Stimulated activated CD4-positive, alpha-beta T cell treated with anti-CD3 and anti-CD28 coated beads, Interleukin-12 subunit alpha, Interleukin-12 subunit beta, amount 100 ng/mL, for 48 hours (primary cell): Measurements from ENCODE around the gene METRNL.

Experiments
- DNase-seq, 3 donors: peaks; one replicate each; pipeline ENCODE4 v3.0.0-alpha.2; 2020; ENCODE audit warnings: low read depth in 2 of 3, low spot score in 1 of 3

Gene METRNL

DNA sequence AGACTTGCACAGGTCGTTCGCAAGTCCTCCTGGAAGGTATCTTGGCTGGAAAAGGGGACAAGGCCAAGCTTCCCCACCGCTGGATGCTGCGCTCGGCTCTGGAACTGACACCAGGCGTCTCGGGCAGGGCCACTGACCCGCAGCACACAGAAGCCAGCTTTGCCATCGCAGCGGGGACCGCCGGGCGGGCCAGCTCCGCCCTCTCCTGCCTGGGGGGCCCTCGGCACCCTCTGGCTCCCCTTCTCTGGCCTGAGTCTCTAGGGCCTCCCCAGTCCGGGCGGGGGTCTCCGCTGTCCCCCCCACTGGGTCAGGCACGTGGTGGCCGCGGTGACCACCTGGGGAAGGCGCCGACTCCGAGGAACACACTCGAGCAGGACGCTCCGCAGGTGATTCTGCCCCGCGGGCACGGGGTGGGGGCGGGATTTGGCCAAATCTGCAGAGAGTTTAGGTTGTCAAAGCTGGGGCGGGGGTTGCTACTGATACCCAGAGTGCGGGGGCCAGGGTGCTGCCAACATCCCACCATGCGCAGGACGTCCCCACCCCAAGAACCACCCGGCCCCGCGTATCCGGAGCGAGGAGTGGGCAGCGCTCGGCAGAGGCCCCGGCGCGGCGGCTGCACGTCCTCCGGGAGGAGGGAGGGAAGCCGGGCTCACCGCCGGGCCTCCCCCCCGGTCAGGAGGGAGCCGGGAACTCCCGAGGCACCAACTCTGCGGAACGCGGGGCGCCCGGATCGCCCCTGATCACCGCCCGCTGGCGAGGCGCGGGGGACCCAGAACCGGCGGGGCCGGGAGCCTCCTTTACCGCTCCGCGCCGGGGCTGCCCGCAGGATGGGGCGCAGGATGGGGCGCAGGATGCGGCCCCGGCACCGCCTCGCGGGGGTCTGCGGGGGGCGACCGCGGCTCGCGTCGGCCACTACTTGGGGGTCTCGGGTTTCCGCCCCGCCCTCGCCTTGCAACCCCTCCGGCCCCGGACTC lies 744 bp upstream of the METRNL start:
- DNase-seq, result no peak

DNA sequence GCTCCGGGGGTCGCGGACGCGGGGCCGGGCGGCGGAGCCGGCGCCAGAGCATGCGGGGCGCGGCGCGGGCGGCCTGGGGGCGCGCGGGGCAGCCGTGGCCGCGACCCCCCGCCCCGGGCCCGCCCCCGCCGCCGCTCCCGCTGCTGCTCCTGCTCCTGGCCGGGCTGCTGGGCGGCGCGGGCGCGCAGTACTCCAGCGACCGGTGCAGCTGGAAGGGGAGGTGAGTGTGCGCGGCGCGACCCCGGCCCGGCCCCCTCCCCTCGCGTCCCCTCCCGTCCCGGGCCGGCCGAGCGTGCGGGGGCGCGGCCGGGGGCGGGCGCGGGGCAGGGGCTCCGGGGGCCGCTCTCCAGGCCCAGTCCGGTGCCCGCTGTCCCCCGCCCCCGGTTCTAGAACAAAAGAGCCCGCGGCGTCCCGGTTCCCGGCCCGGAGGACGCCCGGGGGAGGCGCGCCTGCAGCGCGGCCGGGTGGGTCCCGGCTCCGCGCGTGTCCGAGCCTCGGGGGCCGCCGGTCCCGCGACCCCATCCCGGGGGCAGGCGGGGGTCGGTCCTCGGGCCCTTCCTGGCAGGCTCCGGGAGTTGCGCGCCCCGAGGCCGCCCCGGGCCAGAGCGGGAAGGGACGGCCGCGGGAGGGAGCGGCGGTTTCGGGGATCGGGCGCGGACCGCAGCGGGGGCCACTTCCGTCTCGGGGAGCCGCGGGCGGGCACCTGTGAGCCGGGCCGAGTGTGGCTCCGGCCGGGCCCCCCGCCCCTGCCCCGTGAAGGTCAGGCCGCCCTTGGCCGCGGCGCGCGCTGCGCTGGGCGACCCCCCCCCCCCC lies 563 bp downstream of the METRNL start:
- no peak for DNase-seq

DNA sequence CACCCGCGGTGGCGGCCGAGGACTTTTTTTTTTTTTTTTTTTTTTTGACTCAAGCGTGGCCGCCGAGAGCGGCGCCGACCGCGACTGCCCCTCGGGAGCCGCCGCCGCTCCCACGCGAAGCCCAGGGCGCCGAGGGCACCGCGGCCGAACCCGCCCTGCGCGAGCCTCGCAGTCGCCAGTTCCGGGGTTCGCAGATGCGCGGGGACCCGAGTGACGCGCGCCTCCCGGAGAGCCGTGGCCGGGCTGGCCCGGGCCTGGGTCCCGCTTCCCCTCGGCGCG lies 1.1 kb downstream of the METRNL start:
- no peak for DNase-seq

DNA sequence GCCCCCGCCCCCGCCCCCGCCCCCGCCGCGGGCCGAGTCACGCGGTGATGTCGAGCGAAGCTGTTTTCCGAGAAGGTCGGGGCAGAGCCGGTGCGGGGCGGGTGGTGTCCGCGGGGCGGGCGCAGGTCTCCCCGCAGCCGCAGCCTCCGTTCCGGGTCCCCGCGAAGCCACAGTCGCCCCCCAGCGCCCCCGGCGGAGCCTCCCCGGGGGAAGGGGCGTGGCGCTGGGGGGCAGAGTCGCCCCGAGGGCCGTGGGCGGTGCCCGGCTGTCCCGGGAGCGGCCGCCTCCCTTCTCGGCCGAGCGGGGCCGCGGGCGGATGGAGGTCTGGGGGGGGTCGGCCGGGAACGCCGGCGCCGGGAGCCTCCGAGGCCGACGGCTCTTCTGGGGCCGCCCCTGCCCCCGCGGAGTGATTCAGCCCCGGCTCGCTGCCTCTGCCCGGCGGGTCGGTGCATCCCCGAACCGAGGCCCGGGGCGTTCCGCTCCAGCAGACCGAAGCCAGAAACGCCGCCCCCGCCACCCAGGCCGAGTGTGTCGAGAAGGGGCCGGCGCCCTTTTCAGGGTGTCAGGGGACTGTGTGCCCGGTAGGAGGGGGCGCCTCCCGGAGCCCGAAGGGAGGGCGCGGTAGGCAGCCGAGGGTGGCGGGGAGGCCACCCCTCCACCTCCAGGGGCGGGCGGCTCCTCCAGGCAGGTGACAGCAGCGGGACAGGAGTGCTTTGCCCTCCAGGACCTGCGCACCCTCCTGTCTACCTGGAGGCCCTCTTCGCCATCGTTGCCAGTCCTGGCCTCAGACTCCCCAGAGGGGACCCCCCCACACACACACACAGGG lies 1.7 kb downstream of the METRNL start:
- DNase-seq, result no peak

DNA sequence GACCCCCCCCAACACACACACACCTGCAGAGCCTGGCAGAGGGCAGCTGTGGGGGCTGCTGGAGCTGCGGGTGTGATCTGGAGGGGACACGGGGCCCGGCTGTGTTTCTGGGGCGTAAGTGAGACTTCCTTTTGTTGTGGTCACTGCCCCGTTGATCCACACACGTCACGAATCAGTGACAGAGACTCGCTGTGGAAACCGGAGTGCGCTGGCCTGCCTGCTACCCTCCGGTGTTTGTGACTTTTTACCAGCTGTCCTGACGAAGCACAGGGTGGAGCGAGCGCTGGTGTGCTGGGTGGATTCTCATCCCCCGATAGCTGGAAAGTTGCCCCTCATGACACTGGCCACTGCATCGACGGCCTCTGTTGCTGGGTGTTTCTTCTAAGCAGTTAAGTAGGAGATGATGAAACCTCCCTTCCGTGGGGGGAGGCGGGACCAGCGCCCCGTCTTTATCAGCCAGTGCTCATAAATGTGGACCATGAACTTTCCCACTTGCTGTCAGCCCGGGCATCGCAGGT lies 2.3 kb downstream of the METRNL start:
- no peak for DNase-seq

DNA sequence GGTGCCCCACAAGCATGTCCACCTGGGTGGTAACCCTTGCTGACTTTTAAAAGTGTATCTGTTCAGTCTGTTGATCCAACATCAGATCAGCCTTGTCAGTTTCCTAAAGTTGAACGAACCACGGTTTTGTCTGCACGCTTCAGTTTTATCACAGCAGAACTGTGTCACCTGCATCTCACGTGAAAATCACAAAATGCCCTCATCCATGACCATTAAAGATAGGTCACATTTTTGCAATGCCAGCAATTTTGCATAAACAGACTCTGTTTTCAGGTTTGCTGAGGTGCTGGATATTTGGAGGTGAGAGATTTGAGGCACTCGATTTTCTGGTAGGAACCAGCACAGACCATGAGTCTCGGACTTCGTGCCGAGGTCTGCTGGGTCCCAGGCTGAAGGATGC lies 3.0 kb downstream of the METRNL start:
- DNase-seq, result no peak

DNA sequence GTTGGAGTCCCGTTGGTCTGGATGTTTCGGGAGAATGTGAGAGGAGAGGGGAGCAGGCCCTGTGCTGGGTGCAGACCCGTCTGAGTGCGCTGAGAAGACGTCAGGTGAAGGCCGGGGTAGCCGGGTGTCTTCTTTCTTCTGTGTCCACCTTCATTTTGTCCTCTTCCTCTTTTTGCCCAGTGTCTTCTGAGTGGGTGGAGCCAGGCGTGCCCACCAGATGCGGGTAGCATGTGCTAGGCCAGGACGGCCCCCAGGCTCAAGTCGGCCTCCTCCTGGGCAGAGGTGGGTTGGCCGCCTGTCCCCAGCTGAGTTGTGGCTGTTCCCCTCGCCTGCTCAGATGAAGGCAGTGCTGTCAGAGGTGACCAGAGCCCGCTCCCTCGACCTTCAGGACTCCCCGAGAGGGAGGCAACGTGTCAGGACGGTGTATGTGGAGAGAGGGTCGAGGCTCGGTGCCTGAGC lies 3.5 kb downstream of the METRNL start:
- DNase-seq, result no peak

DNA sequence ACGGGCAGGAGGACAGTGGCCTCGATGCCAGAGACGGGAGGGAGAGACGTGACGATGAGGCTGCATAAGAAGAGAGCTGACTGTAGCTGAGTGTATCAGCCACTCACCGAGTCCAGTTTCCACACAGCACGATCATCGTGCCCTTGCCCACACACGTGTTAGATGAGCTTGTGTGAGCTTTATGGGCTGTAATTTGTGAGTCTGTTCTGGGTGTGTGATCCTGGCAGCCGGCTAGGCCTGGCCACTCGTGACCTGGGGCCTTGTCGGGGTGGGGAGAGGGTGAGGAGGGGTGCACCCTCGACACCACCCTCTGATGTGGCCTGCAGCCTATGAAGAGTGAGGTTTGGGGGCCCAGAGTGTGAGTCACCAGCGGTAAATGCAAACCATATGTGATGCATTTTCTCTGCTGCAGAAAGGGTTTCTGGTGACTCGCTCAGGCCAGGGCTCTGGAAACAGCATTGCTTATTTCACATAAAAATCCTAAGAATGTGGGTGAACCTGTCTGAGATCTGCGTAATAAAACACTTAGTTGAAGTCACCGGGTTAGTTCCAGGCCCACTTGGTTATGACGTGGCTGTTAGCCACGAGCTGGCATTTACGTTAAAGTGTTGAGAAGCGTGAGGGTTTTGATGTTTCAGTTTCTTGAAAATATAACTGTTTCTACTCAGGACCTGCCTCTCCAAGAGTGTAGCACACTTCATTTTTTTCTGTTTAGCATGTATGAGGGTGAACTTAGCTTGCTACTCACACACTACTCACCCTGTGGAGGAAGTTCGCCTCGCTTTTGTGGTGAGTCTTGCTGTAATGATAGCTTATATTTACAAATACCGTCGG lies 4.2 kb downstream of the METRNL start:
- peak; percentile 27 to 54 (median 28) for DNase-seq

DNA sequence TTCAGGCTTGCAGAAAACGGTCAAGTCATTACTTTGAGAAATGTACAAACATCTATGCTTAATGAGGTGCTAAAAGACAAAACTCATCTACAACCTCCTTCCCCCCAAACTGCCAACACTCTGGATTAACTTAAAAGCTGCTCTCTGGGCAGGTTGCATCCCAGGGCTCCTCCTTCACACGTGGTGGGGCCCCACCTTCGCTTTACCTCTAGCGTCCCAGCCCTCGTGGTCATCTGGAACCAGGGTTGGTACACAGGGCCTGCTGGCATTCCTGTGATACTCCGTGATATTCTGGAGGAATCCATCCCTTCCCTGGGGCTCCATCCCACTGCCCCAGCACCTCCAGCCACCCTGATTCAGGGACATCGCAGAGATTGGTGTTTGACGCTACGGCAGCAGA lies 4.8 kb downstream of the METRNL start:
- no peak for DNase-seq

DNA sequence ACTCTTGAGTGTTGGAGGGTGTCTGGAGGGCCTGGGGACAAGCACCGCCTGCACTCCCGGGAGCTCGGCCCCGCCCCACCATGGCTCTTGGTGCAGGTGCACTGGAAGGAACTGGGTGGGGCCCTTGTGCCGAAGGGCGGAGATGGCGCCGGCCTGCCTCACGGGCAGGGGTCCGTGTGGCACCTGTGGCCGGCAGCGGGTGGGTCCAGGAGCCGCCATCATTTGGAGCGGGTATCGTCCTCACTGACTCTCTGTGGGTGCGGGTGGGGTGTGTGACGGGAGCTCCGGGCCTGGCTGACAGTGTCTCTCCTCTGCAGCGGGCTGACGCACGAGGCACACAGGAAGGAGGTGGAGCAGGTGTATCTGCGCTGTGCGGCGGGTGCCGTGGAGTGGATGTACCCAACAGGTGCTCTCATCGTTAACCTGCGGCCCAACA lies 5.2 kb downstream of the METRNL start:
- no peak for DNase-seq

DNA sequence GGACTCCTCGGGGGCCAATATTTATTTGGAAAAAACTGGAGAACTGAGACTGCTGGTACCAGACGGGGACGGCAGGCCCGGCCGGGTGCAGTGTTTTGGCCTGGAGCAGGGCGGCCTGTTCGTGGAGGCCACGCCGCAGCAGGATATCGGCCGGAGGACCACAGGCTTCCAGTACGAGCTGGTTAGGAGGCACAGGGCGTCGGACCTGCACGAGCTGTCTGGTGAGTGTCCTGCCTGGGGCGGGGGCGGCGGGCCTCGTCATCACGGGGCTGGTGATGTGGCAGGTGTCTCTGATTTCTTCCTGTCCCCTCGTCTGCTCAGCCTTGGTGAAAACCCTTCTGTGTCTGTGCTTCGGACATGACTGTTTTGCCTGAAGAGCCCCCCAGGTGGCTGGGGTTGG lies 5.7 kb downstream of the METRNL start:
- no peak for DNase-seq

DNA sequence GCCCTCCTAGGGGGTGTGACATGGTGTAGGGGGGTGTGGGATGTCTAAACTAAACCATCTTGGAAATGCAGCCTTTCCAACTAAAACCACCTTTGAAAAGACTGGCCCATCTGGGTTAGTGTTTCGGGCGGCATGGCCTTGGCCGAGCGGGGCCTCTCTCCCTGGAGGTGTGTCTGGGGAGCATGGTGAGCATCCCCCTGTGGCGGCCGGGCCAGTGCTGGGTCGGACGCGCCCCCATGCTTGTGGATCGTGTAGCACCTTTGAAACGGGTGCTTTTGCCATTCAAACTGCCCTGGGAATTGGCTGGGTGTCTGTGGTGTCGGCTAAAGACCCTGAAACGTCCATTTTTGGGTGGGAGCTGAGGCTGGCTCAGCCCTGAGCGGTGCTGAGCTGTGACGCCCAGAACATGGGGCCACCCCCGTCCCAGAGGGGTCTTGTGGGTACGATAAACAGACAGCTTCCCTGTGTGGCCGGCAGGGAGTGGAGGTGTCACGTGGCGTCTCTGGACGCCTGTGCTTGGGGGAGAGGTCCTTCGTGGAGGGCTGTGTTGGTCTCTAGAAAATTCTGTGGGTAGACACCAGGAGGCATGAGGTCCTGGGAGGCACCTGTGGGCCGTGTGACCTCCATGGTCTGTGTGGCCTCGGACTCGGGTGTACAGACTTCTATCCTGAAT lies 6.3 kb downstream of the METRNL start:
- DNase-seq, result no peak

DNA sequence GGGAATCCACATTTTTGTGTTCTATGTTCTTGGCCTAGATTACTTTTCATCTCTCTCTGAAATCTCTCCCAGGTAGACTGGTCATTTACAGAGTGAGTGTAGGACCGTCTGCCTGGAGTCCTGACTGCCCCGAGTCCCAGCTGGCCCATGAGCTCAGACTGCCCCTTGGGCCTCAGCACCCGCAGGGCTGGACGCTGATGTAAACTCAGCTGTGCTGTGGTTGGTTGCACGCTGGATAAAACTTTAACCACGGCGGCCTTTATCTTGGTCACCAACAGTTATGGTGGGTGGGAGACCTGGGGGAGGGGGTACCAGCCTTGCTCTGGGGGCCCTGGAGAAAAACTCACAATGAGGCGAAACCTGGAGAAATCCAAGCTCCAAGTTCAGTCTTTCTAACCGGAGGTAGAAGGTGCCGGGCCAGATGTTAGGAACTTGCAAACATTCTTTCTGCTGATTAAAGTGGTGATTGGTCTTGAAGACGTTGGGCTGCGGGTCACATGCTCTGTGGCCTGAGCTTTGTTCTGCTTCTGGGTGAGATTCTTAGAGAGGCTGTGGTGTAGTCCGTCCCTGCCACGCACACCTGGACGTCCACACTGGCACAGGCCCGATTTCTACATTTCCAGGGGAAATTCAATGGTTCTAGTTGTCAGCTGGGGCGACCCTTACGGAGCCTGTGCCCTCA lies 6.9 kb downstream of the METRNL start:
- no peak for DNase-seq

DNA sequence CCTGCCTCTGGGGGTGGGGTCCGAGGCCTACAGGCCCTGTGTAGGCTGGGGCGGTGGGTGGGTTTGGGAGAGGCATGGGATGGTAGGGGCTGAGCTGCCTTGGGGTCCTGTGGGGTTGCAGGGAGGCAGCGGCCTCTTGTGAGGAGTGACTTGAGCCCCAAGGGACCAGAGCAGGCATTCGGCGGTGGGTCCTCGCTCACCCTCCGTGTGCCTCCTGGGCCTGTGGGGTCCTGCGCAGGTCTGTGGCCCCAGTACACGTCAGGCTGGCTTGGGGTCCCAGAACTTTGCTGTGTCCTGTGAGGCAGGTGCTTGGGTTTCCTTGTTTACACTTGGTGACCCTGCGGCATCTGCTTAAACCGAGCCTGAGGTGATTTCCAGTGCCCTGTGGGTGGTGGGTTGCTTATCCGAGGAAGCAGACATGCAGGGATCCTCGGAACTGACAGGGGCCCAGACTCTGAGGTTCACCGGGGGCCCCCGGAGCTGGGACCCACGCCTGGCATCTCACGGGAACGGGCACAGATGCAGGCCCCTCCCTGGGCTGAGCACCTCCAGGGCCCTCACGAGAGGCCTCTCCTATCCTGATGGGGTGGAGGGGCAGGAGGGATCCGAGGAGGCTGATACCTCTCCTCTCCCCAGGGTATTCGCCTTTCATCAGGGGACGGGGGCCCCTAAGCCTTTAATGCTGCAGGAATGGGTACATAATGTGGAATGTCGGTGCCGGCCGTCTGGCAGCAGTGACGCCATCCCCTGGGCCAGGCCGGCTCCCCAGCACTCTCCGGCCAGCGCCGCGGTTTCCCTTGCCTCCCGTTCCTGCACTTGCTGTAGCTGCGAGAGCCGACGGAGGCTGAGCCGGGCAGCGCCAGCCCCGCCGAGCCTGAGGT lies 7.7 kb downstream of the METRNL start:
- DNase-seq, result no peak

DNA sequence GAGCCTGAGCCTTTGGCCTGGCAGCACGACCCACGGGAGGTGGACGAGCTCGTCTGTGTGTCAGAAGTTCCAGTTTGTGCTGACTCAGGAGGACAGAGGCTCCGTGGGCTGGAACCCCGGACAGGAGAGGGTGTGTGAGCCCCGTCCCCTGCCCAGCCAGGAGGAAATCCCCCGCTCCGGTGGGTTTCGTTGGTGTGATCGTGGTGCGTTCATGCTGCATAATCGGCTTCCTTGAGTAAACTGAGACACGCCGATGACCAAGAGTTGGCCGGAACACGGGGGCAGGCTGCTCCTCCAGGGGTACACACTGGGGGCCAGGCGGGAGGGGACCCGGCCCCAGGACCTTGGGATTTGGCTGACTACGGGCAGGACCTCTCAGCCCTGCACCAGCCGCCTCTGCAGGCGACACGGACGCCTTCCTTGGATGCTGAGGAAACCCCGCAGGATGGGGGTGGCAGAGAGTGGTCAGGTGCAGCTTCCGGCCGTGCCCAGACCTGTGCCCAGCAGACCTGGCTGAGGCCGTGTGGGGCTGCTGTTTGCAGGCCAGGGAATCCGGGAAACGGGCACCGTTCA lies 8.5 kb downstream of the METRNL start:
- DNase-seq, result no peak

DNA sequence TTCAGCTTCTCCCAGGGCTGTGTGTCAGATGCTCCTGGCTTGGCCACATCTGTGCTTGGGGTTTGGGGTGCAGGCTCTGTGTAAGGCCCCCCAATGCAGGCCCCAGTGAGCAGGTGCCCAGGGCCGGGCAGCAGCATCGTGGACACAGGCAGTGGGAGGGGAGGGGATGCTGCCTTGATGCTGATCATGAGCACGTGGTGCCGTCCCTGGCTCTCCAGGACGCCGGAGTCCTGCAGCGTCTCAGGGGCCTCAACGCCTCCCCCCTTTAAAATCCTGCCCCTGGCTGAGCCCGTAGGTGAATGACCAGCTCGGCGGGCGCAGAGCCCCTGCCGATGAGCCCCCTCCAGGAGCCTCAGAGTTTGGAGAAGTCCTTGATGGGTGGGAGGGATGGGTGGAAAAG lies 9.0 kb downstream of the METRNL start:
- DNase-seq, result no peak

DNA sequence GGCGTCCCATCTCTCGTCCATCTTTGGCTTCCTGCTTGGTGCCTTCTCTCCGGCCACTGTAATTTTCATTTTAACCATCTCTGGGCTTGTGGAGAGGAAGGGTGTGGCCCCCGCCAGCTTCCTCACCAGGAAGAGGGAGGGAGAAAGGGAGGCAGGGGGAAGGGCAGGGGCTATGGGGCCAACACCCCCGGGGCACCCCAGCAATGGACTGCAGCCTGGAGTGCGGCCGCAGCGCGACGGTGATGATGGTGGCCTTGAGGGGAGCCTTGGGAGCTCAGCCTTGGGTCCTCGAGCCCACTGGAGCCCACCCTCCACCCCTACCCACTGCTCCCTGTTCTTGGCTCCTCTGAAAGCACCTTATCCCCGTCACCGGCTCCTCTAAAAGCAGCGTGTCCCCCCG lies 9.5 kb downstream of the METRNL start:
- no peak for DNase-seq
